Epithelial cell of esophagus (primary cell): ENCODE data around the gene BCL6.

Source experiments
- DNase-seq: peaks from one replicate; pipeline ENCODE4 v3.0.0; 2010; ENCODE audit warnings: low read depth
- H3K4me3 ChIP-seq: 2 replicates; pipeline ENCODE4 v1.5.1; 2011; ENCODE audit warnings: mild to moderate bottlenecking, low read length, control low read depth
- TF ChIP-seq, protein P1 (sequence below): IDR thresholded peaks from 2 replicates; pipeline ENCODE4 v1.5.1; 2011; ENCODE audit warnings: low read depth, mild to moderate bottlenecking, low read length, control low read depth, inconsistent platforms; ENCODE audit not compliant: insufficient read depth; ENCODE audit errors: missing control alignments

Gene BCL6

GRCh38 chr3:187734841-187735240, 10.4 kb downstream of the BCL6 start:
- no peak overlapping the region for H3K4me3 ChIP-seq
- DNase-seq = no peak
- TF ChIP-seq, protein P1, sequence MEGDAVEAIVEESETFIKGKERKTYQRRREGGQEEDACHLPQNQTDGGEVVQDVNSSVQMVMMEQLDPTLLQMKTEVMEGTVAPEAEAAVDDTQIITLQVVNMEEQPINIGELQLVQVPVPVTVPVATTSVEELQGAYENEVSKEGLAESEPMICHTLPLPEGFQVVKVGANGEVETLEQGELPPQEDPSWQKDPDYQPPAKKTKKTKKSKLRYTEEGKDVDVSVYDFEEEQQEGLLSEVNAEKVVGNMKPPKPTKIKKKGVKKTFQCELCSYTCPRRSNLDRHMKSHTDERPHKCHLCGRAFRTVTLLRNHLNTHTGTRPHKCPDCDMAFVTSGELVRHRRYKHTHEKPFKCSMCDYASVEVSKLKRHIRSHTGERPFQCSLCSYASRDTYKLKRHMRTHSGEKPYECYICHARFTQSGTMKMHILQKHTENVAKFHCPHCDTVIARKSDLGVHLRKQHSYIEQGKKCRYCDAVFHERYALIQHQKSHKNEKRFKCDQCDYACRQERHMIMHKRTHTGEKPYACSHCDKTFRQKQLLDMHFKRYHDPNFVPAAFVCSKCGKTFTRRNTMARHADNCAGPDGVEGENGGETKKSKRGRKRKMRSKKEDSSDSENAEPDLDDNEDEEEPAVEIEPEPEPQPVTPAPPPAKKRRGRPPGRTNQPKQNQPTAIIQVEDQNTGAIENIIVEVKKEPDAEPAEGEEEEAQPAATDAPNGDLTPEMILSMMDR = no peak

DNA sequence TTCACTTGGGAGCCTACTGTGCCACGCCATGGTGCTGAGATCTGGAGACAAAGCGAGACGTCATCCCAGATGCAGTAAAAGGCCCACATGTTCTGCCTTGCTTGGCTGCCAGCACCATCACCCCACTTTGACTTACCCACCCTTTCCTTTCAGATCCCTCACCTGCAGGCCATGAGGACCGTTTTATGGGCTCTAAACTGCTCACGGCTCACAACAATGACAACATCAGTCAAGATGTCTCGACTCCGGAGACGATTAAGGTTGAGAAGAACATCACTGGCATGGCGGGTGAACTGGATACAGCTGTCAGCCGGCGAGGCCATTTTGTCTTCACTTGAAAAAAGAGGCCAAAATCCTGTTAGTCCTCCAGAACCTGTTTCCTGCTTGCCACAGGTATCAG, 11.9 kb downstream of the BCL6 start:
- TF ChIP-seq, protein P1 = no peak
- H3K4me3 ChIP-seq = no peak overlapping the region
- DNase-seq = no peak

DNA sequence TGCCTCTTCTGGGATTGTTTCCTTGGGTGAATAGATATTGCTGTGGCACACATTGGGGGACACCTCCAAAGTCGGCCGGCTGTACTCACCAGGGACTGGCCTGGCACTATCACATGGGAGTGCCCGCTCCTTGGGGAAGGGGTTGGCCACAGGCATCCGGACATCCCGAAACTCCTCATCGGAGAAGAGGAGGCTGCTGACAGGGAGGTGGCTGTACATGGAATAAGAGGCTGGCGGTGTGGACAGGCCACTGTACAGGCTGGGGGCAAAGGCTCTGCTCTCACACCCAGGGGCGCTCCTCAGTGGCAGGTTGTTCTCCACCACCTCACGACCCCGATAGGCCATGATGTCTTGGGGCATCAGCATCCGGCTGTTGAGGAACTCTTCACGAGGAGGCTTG, 15.7 kb downstream of the BCL6 start:
- no peak overlapping the region for H3K4me3 ChIP-seq
- DNase-seq = no peak
- TF ChIP-seq, protein P1 = no peak

DNA sequence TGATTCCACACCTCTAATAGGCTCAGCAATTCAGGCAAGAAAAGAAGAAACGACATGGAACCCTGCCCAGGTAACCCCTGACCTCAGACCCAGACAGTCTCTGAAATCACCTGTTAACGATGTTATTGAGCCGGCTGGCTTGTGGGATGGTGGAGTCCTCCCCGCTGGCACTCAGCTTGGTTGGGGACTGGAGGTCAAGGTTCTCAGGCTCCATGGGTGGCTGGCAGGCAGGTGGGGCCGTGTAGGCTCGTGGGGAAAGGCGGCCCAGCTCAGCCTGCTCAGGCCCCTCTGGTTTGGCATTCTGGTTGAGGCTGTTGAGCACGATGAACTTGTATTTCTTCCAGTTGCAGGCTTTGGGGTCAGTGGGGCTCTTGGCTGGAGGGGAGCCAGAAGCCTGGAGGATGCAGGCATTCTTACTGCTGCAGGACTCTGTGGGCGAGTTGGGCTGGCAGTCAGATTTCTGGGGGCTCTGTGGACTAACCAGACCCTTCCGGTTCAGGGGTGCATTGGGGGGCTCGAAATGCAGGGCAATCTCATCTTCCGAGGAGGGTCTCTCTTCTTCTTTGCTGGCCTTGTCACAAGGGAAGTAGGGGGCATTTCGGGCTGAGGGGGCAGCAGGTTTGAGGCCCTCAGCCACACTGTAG, 16.2 kb downstream of the BCL6 start:
- TF ChIP-seq, protein P1 = no peak
- no peak for DNase-seq
- H3K4me3 ChIP-seq = no peak overlapping the region

DNA sequence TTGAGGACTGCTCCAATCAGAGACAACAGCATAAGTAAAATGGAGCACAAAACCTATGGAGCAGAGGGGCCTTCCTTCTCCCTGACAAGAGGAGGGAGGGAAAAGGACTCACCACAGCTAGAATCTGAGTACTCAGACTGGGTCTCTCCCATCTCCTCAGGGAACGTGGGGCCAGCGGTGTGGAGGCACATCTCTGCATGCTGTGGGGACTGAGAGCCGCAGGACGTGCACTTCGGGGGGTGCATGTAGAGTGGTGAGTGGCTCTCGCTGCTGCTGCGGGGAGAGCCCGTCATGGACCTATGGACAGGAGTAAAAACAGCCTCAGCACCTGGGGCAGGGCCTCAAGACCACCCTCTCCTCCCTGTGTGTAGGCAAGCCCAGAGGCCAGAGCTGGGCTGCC, 17.0 kb downstream of the BCL6 start:
- TF ChIP-seq, protein P1 = no peak
- no peak overlapping the region for H3K4me3 ChIP-seq
- DNase-seq = no peak

- TF ChIP-seq, protein P1 = no peak
- no peak overlapping the region for H3K4me3 ChIP-seq
- no peak for DNase-seq
These were observed 18.7 kb downstream of the BCL6 start for GRCh38 chr3:187726564-187726963.
